ENCODE data around the gene ZFR2. TPM values are rescaled to one million over a fixed set of nuclear protein-coding genes. Genes with fewer than 3 reads are reported as not detected.

ZFR2 gene
- total RNA-seq, 4 donors from 2014 or later, result not detected

DNA sequence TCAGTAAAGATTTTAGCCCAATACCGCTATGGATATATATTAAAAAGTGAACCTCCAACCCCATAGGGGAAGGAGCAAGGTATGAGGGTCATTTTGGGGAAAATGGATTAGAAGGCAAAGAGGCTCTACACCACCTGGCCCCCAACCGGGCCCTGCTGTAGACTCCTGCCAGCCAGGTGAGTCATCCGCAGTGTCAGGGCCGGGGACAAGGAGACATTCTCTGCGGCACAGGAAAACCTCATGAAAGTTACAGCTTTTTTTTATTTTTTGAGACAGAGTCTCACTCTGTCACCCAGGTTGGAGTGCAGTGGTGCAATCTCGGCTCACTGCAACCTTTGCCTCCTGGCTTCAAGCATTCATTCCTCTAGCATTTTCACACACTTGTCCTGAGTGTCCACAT, 32.0 kb downstream of the ZFR2 start:
- no peaks in the 10 kb centered on the region for H3K4me1 ChIP-seq
- H3K36me3 ChIP-seq, result no peaks in the 10 kb centered on the region
- intact Hi-C loops (cut with DNase I; ENCODE audit: low total_unique reads), result no loop called here
- H3K27me3 ChIP-seq, result peaks cover 9 to 36% (median 14%) of the 10 kb centered on the region in 3 donors
- H3K4me3 ChIP-seq, result no peak overlapping the region
- in situ Hi-C loops (cut with MboI; ENCODE audit: low sequenced_read_pairs in 4 of 4), result no loop called here
- DNase-seq (no peak), ATAC-seq (no peak)
- H3K9me3 ChIP-seq, result no peaks in the 10 kb centered on the region
- no peak overlapping the region for H3K27ac ChIP-seq
- TF ChIP-seq POLR2A (IDR thresholded peaks at IDR 0.05) (no peak), CTCF (IDR thresholded peaks at IDR 0.05 in 4 of 5, conservative IDR thresholded peaks at IDR 0.05 in 1 of 5) (no peak)

- no peaks in the 10 kb centered on the region for H3K36me3 ChIP-seq
- intact Hi-C loops (cut with DNase I; ENCODE audit: low total_unique reads), result no loop called here
- in situ Hi-C loops (cut with MboI; ENCODE audit: low sequenced_read_pairs in 4 of 4), result no loop called here
- DNase-seq (no peak), ATAC-seq (no peak)
- H3K27ac ChIP-seq, result no peak overlapping the region
- no peaks in the 10 kb centered on the region for H3K4me1 ChIP-seq
- TF ChIP-seq POLR2A (IDR thresholded peaks at IDR 0.05), result no peak
- no peak for TF ChIP-seq CTCF (IDR thresholded peaks at IDR 0.05 in 4 of 5, conservative IDR thresholded peaks at IDR 0.05 in 1 of 5)
- peaks cover 17 to 41% (median 23%) of the 10 kb centered on the region in 3 donors for H3K27me3 ChIP-seq
- no peaks in the 10 kb centered on the region for H3K9me3 ChIP-seq
- no peak overlapping the region for H3K4me3 ChIP-seq
Measured at GRCh38 chr19:3835055-3835435, 33.8 kb downstream of the ZFR2 start.

DNA sequence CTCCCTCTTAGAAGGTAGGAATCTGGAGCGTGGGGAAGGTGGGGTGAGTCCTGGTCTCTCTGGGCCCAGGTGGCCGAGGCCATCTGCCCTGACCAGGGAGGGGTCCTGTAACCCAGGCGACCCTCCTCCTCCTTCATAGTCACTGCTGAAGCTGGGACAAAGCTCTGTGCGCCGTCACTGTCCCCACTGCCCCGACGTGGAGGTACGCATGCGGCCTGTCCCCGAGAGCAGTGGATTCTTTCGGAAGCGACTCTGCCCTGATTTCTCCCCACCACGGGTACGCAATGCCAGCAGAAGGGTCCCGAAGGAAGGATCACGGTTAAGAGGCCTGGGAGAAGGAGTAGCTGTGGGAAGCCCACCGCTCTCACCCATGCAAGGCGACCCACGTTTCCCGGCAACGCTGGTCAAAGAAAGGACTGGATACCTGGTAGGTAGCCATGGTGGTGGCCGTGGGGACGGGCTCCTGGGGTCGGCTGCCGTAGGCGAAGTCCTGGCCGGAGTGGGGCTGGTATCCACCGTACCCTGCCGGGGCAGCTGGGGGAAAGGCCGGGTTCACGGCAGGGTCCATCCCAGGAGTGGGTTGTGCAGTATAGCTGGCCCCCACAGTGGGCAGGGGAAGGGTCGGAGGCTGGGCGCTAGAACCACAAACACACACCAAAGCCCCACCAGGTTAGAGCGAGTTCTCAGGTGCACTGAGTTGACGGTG, 34.3 kb downstream of the ZFR2 start:
- ATAC-seq (no peak), DNase-seq (no peak)
- H3K27ac ChIP-seq, result no peak overlapping the region
- in situ Hi-C loops (cut with MboI; ENCODE audit: low sequenced_read_pairs in 4 of 4), result no loop called here
- intact Hi-C loops (cut with DNase I; ENCODE audit: low total_unique reads), result no loop called here
- peaks cover 17 to 40% (median 22%) of the 10 kb centered on the region in 3 donors for H3K27me3 ChIP-seq
- no peaks in the 10 kb centered on the region for H3K36me3 ChIP-seq
- TF ChIP-seq CTCF (IDR thresholded peaks at IDR 0.05 in 4 of 5, conservative IDR thresholded peaks at IDR 0.05 in 1 of 5), result no peak
- TF ChIP-seq POLR2A (IDR thresholded peaks at IDR 0.05), result no peak
- H3K4me1 ChIP-seq, result no peaks in the 10 kb centered on the region
- H3K4me3 ChIP-seq, result no peak overlapping the region
- H3K9me3 ChIP-seq, result no peaks in the 10 kb centered on the region

- Histone ChIP-seq H3K4me3 (no peak overlapping the region), H3K4me1 (no peaks in the 10 kb centered on the region), H3K27me3 (peaks cover 17 to 39% (median 22%) of the 10 kb centered on the region in 3 donors), H3K9me3 (no peaks in the 10 kb centered on the region), H3K36me3 (no peaks in the 10 kb centered on the region), H3K27ac (no peak overlapping the region)
- no peak for TF ChIP-seq CTCF (IDR thresholded peaks at IDR 0.05 in 4 of 5, conservative IDR thresholded peaks at IDR 0.05 in 1 of 5)
- TF ChIP-seq POLR2A (IDR thresholded peaks at IDR 0.05), result no peak
- intact Hi-C loops (cut with DNase I; ENCODE audit: low total_unique reads) (no loop called here), in situ Hi-C loops (cut with MboI; ENCODE audit: low sequenced_read_pairs in 4 of 4) (no loop called here)
- ATAC-seq, result no peak
- no peak for DNase-seq
Measured at GRCh38 chr19:3833578-3834348, 35.1 kb downstream of the ZFR2 start.
